GM23338 (cell line): ENCODE measurements around the gene TEX53. TPM values are rescaled to one million over a fixed set of nuclear protein-coding genes. Genes with fewer than 3 reads are reported as not detected.
A peak's percentile ranks its signal among the peaks of the same experiment; 100 is the strongest.

Source experiments
- ATAC-seq: fragments of 200-7000 bp; cut with Tn5 transposase; 3 replicates; pipeline ENCODE4 v1.9.1; 2020
- DNase-seq: peaks from one replicate; pipeline ENCODE4 v3.0.0-alpha.2; 2015; ENCODE audit warnings: low spot score
- H2AFZ ChIP-seq: fragments of 200-600 bp; sonication (generic); 2 replicates; pipeline ENCODE4 v1.8.0; 2016; ENCODE audit warnings: antibody characterized with exemption, mild to moderate bottlenecking, moderate library complexity
- H3F3A ChIP-seq: fragments of 200-600 bp; sonication (generic); replicated peaks from 2 replicates; pipeline ENCODE4 v1.8.0; 2017; ENCODE audit warnings: antibody characterized with exemption, mixed run types, low read depth
- H3K27ac ChIP-seq: fragments of 200-600 bp; sonication (generic); 2 replicates; pipeline ENCODE4 v1.6.1; 2016; ENCODE audit warnings: low read depth
- H3K27me3 ChIP-seq: fragments of 200-600 bp; sonication (generic); 2 replicates; pipeline ENCODE4 v1.8.0; 2016; ENCODE audit warnings: mild to moderate bottlenecking, mixed run types, moderate library complexity; ENCODE audit not compliant: insufficient read depth
- H3K36me3 ChIP-seq: fragments of 200-600 bp; sonication (generic); 2 replicates; pipeline ENCODE4 v1.8.0; 2016; ENCODE audit warnings: mild to moderate bottlenecking; ENCODE audit not compliant: insufficient read depth
- H3K4me1 ChIP-seq: fragments of 200-600 bp; sonication (generic); 2 replicates; pipeline ENCODE4 v1.8.0; 2016; ENCODE audit warnings: mild to moderate bottlenecking, moderate library complexity; ENCODE audit not compliant: insufficient read depth
- H3K4me2 ChIP-seq: fragments of 200-600 bp; sonication (generic); 2 replicates; pipeline ENCODE4 v1.7.1; 2017; ENCODE audit warnings: mixed run types
- H3K4me3 ChIP-seq: fragments of 200-600 bp; sonication (generic); 2 replicates; pipeline ENCODE4 v1.6.1; 2016; ENCODE audit warnings: mixed run types
- H3K79me2 ChIP-seq: fragments of 200-600 bp; sonication (generic); replicated peaks from 2 replicates; pipeline ENCODE4 v1.8.0; 2017; ENCODE audit warnings: mild to moderate bottlenecking; ENCODE audit not compliant: insufficient read depth
- H3K9me2 ChIP-seq: fragments of 200-600 bp; sonication (generic); 2 replicates; pipeline ENCODE4 v1.8.0; 2017; ENCODE audit not compliant: insufficient read depth
- H4K20me1 ChIP-seq: fragments of 200-600 bp; sonication (generic); replicated peaks from 2 replicates; pipeline ENCODE4 v1.8.0; 2017; ENCODE audit warnings: mild to moderate bottlenecking; ENCODE audit not compliant: insufficient read depth
- H3K27ac Mint-ChIP-seq: 2 replicates; pipeline ENCODE4 v1.8.0; 2020; ENCODE audit warnings: inconsistent platforms, mild to moderate bottlenecking, moderate library complexity, mixed read lengths
- H3K27me3 Mint-ChIP-seq: 3 replicates; pipeline ENCODE4 v1.8.0; 2022; ENCODE audit warnings: low read depth, mild to moderate bottlenecking, moderate library complexity, mixed read lengths, inconsistent platforms; ENCODE audit not compliant: insufficient read depth, poor library complexity
- H3K36me3 Mint-ChIP-seq: 3 replicates; pipeline ENCODE4 v1.8.0; 2021; ENCODE audit warnings: low read depth, mild to moderate bottlenecking, inconsistent platforms, moderate library complexity, mixed read lengths
- H3K4me1 Mint-ChIP-seq: 3 replicates; pipeline ENCODE4 v1.8.0; 2020; ENCODE audit warnings: mild to moderate bottlenecking, inconsistent platforms, mixed read lengths
- H3K4me3 Mint-ChIP-seq: 3 replicates; pipeline ENCODE4 v1.8.0; 2021; ENCODE audit warnings: moderate library complexity, mild to moderate bottlenecking, inconsistent platforms, mixed read lengths
- H3K9me3 Mint-ChIP-seq: 3 replicates; pipeline ENCODE4 v1.8.0; 2020; ENCODE audit warnings: moderate library complexity, mild to moderate bottlenecking, inconsistent platforms, mixed read lengths
- EZH2phosphoT487 ChIP-seq: fragments of 200-600 bp; sonication (generic); IDR thresholded peaks from one replicate; pipeline ENCODE4 v1.8.1; 2018; ENCODE audit warnings: antibody characterized with exemption; ENCODE audit not compliant: unreplicated experiment
- JUNB ChIP-seq: IDR thresholded peaks from one replicate; pipeline ENCODE4 v1.6.1; 2016; ENCODE audit warnings: antibody characterized with exemption; ENCODE audit not compliant: unreplicated experiment
- NANOG ChIP-seq: IDR thresholded peaks from 2 replicates; pipeline ENCODE4 v1.6.1; 2016; ENCODE audit warnings: antibody characterized with exemption, borderline replicate concordance
- ZNF331 ChIP-seq: fragments of 250-450 bp; sonication (Bioruptor Pico); IDR thresholded peaks from 2 replicates; pipeline ENCODE4 v1.5.0; 2020; ENCODE audit warnings: low read depth, mild to moderate bottlenecking, moderate library complexity
- polyA plus RNA-seq: library from polyadenylated mRNA; unstranded; fragments of >200 nt; fragmentation: Nextera tagmentation; extraction: Ambion mirVana; gene quantifications from 2 replicates; pipeline ENCODE4 v1.2.1, GENCODE V29; 2016
- total RNA-seq: library from RNA; depleted of rRNA; stranded (reverse); fragments of >200 nt; shearing (Covaris generic); gene quantifications from 2 replicates; pipeline ENCODE4 v1.2.3, GENCODE V29; 2014
- TF ChIP-seq, protein P1 (sequence below): IDR thresholded peaks from 2 replicates; pipeline ENCODE4 v1.6.1; 2016; ENCODE audit warnings: antibody characterized with exemption
- TF ChIP-seq, protein P2 (sequence below), 2 experiments: fragments of 200-600 bp in 1 of 2; sonication (generic) in 1 of 2; conservative IDR thresholded peaks; 2 replicates each; pipeline versions ENCODE4 v1.5.1 to v1.6.1; 2016 to 2017; ENCODE audit warnings: antibody characterized with exemption in 2 of 2, low read depth in 2 of 2, mild to moderate bottlenecking in 2 of 2, moderate library complexity in 1 of 2
- TF ChIP-seq, protein P3 (sequence below): fragments of 250-450 bp; sonication (Bioruptor Pico); IDR thresholded peaks from 2 replicates; pipeline ENCODE4 v1.5.0; 2020; ENCODE audit warnings: mild to moderate bottlenecking, moderate library complexity

Gene TEX53
- total and polyA plus RNA-seq, 2 experiments from 2014 or later, result not detected

DNA sequence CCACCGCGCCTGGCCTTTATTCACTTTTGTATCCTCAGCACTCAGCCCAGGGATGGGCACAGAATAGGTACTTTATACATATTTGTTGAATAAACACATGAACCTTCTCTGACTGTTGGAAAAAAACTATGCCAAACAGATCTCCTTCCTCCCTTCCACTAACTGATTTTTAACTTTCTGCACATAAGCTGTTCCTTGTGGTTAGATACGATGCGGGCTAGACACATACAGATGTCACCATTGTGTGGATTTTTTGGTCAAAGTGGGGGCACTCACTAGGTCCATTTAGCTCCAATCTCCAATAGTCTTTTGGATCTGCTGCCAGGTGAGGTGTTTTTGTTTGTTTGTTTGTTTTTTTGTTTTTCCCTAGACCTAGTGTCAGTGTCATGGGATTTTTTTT is 19.3 kb upstream of the TEX53 start (continued):
- TF ChIP-seq EZH2phosphoT487, result no peak
- TF ChIP-seq NANOG, result no peak
- no peak for TF ChIP-seq JUNB
- TF ChIP-seq ZNF331 (CRISPR knock-in tag), result no peak
- TF ChIP-seq, protein P1, sequence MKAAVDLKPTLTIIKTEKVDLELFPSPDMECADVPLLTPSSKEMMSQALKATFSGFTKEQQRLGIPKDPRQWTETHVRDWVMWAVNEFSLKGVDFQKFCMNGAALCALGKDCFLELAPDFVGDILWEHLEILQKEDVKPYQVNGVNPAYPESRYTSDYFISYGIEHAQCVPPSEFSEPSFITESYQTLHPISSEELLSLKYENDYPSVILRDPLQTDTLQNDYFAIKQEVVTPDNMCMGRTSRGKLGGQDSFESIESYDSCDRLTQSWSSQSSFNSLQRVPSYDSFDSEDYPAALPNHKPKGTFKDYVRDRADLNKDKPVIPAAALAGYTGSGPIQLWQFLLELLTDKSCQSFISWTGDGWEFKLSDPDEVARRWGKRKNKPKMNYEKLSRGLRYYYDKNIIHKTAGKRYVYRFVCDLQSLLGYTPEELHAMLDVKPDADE, result no peak

DNA sequence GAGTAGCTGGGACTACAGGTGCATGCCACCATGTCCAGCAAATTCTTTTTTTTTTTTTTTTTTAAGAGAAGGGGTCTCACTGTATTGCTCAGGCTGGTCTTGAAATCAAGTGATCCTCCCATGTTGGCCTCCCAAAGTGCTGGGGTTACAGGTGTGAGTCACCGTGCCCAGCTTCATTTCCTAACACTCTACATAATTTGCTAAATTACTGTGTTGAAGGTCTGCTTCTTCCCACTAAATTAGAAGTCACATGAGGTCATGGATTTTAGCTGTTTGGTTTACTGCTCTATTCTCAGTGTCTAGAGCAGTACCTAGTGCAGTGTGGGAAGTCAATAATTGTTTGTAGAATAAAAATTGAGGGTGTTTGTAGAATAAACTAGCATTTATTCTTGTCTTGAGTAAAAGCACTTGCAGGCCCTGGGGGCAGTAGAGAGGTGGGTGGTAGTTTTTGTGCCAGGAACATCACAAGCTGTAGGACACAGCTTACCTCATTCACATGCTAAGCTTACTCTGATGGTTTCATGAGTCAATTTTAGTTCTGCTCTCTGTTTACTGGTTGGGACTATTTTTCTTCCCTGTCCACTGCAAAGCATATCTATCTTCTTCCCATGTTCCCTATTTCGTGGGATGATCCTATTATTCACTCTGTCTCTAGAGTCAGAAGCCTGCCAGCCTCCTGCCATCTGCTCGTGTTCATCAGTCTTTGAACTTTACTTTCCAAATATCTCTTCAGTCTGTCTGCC is 17.4 kb upstream of the TEX53 start:
- no peaks in the 10 kb centered on the region for H3K9me2 ChIP-seq
- Mint-ChIP-seq H3K36me3 (no peaks in the 10 kb centered on the region), H3K4me1 (peaks cover 5% of the 10 kb centered on the region; the same call in 1 of the 3 replicates), H3K9me3 (no peaks in the 10 kb centered on the region; the same call in 2 of the 3 replicates), H3K27ac (no peak overlapping the region), H3K4me3 (no peak overlapping the region), H3K27me3 (peaks cover 4% of the 10 kb centered on the region)
- H4K20me1 ChIP-seq, result no peaks in the 10 kb centered on the region
- ATAC-seq (no peak), DNase-seq (no peak)
- no peaks in the 10 kb centered on the region for H3F3A ChIP-seq
- no peak overlapping the region for H3K4me2 ChIP-seq
- no peak overlapping the region for H2AFZ ChIP-seq
- no peak overlapping the region for H3K27ac ChIP-seq
- TF ChIP-seq, protein P2, sequence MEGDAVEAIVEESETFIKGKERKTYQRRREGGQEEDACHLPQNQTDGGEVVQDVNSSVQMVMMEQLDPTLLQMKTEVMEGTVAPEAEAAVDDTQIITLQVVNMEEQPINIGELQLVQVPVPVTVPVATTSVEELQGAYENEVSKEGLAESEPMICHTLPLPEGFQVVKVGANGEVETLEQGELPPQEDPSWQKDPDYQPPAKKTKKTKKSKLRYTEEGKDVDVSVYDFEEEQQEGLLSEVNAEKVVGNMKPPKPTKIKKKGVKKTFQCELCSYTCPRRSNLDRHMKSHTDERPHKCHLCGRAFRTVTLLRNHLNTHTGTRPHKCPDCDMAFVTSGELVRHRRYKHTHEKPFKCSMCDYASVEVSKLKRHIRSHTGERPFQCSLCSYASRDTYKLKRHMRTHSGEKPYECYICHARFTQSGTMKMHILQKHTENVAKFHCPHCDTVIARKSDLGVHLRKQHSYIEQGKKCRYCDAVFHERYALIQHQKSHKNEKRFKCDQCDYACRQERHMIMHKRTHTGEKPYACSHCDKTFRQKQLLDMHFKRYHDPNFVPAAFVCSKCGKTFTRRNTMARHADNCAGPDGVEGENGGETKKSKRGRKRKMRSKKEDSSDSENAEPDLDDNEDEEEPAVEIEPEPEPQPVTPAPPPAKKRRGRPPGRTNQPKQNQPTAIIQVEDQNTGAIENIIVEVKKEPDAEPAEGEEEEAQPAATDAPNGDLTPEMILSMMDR (conservative IDR thresholded peaks at IDR 0.05; ENCODE audit: low read depth in 2 of 2), result peak; percentile 4 to 36; a peak in 1 of 4 replicates
- TF ChIP-seq JUNB, result no peak
- no peaks in the 10 kb centered on the region for H3K4me1 ChIP-seq
- H3K36me3 ChIP-seq, result no peaks in the 10 kb centered on the region
- H3K4me3 ChIP-seq, result no peak overlapping the region
- no peaks in the 10 kb centered on the region for H3K79me2 ChIP-seq
- no peaks in the 10 kb centered on the region for H3K27me3 ChIP-seq

DNA sequence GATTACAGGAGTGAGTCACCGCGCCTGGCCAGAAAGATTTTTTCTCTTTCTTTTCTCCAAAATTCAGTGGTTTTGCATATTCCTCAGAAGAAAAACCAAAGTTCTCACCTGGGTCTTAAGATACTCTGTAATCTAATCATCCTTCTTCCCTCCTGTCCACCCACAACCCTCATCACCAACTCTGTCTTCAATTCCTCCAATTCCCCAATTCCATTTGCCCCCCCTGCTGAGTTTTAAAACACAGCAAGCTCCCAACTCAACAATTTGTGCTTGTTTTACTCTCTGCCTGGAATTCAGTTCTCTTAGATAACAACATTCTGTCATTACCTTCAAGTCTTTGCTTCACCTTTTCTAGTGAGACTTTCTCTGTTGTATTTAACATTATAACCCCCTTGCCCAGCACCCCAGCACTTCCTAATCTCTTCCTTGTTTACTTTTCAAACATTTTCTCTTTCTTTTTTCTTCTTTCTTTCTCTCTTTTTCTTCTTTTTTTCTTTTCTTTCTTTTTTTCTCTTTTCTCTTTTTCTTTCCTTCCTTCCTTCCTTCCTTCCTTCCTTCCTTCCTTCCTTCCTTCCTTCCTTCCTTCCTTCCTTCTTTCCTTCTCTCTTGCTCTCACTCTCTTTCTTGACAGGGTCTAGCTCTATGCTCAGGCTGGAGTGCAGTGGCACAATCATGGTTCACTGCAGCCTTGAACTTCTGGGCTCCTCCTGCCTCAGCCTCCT is 16.6 kb upstream of the TEX53 start:
- Histone ChIP-seq H3K4me3 (no peak overlapping the region), H3K36me3 (no peaks in the 10 kb centered on the region), H4K20me1 (no peaks in the 10 kb centered on the region), H2AFZ (no peak overlapping the region), H3F3A (no peaks in the 10 kb centered on the region), H3K27me3 (no peaks in the 10 kb centered on the region), H3K4me1 (no peaks in the 10 kb centered on the region), H3K9me2 (no peaks in the 10 kb centered on the region), H3K79me2 (no peaks in the 10 kb centered on the region), H3K4me2 (no peak overlapping the region), H3K27ac (no peak overlapping the region)
- DNase-seq (peak; percentile 32), ATAC-seq (no peak)
- Mint-ChIP-seq H3K36me3 (no peaks in the 10 kb centered on the region), H3K27me3 (peaks cover 4% of the 10 kb centered on the region), H3K4me3 (no peak overlapping the region), H3K4me1 (peaks cover 5% of the 10 kb centered on the region; the same call in 1 of the 3 replicates), H3K27ac (no peak overlapping the region), H3K9me3 (no peaks in the 10 kb centered on the region; the same call in 2 of the 3 replicates)
- TF ChIP-seq, protein P3, sequence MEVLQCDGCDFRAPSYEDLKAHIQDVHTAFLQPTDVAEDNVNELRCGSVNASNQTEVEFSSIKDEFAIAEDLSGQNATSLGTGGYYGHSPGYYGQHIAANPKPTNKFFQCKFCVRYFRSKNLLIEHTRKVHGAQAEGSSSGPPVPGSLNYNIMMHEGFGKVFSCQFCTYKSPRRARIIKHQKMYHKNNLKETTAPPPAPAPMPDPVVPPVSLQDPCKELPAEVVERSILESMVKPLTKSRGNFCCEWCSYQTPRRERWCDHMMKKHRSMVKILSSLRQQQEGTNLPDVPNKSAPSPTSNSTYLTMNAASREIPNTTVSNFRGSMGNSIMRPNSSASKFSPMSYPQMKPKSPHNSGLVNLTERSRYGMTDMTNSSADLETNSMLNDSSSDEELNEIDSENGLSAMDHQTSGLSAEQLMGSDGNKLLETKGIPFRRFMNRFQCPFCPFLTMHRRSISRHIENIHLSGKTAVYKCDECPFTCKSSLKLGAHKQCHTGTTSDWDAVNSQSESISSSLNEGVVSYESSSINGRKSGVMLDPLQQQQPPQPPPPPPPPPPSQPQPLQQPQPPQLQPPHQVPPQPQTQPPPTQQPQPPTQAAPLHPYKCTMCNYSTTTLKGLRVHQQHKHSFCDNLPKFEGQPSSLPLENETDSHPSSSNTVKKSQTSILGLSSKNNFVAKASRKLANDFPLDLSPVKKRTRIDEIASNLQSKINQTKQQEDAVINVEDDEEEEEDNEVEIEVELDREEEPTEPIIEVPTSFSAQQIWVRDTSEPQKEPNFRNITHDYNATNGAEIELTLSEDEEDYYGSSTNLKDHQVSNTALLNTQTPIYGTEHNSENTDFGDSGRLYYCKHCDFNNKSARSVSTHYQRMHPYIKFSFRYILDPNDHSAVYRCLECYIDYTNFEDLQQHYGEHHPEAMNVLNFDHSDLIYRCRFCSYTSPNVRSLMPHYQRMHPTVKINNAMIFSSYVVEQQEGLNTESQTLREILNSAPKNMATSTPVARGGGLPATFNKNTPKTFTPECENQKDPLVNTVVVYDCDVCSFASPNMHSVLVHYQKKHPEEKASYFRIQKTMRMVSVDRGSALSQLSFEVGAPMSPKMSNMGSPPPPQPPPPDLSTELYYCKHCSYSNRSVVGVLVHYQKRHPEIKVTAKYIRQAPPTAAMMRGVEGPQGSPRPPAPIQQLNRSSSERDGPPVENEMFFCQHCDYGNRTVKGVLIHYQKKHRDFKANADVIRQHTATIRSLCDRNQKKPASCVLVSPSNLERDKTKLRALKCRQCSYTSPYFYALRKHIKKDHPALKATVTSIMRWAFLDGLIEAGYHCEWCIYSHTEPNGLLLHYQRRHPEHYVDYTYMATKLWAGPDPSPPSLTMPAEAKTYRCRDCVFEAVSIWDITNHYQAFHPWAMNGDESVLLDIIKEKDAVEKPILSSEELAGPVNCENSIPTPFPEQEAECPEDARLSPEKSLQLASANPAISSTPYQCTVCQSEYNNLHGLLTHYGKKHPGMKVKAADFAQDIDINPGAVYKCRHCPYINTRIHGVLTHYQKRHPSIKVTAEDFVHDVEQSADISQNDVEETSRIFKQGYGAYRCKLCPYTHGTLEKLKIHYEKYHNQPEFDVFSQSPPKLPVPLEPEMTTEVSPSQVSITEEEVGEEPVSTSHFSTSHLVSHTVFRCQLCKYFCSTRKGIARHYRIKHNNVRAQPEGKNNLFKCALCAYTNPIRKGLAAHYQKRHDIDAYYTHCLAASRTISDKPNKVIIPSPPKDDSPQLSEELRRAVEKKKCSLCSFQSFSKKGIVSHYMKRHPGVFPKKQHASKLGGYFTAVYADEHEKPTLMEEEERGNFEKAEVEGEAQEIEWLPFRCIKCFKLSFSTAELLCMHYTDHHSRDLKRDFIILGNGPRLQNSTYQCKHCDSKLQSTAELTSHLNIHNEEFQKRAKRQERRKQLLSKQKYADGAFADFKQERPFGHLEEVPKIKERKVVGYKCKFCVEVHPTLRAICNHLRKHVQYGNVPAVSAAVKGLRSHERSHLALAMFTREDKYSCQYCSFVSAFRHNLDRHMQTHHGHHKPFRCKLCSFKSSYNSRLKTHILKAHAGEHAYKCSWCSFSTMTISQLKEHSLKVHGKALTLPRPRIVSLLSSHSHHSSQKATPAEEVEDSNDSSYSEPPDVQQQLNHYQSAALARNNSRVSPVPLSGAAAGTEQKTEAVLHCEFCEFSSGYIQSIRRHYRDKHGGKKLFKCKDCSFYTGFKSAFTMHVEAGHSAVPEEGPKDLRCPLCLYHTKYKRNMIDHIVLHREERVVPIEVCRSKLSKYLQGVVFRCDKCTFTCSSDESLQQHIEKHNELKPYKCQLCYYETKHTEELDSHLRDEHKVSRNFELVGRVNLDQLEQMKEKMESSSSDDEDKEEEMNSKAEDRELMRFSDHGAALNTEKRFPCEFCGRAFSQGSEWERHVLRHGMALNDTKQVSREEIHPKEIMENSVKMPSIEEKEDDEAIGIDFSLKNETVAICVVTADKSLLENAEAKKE (CRISPR knock-in tag), result no peak
